B cell (primary cell): ENCODE results near the gene MRPL14. TPM values are rescaled to one million over a fixed set of nuclear protein-coding genes. Genes with fewer than 3 reads are reported as not detected.

Source experiments
- ATAC-seq: fragments of 200-7000 bp; cut with Tn5 transposase; one replicate; pipeline ENCODE4 v1.10.0; 2021; ENCODE audit warnings: low read depth, mild to moderate bottlenecking, moderate number of reproducible peaks, moderate library complexity
- CTCF ChIA-PET: fragments of 350-600 bp; sonication (Branson Sonifier 250); formaldehyde crosslinking; loops from one replicate; lab custom pipeline; 2021; ENCODE audit warnings: antibody characterized with exemption, inconsistent platforms; lab: Charles Lee
- POLR2A ChIA-PET: fragments of 350-600 bp; sonication (Branson Sonifier 250); formaldehyde crosslinking; loops from one replicate; lab custom pipeline; 2021; ENCODE audit warnings: antibody characterized with exemption; lab: Charles Lee
- DNase-seq: peaks from one replicate; pipeline ENCODE4 v3.0.0; 2013
- H2AFZ ChIP-seq: 2 replicates; pipeline ENCODE4 v1.6.1; 2012; ENCODE audit warnings: mild to moderate bottlenecking, low read depth, low read length; ENCODE audit not compliant: insufficient read depth, poor library complexity, severe bottlenecking
- H3K27ac ChIP-seq, 2 donors: 1 replicate in 1 of 2; 2 replicates in 1 of 2; pipeline ENCODE4 v1.5.1; 2012 to 2013; ENCODE audit warnings: low read length in 2 of 2, mild to moderate bottlenecking in 2 of 2, moderate library complexity in 1 of 2
- H3K27me3 ChIP-seq, 4 experiments: fragments of 200-600 bp in 1 of 4; sonication (generic) in 1 of 4; replicated peaks in 1 of 4; 1 replicate in 2 of 4; 2 replicates in 2 of 4; pipeline versions ENCODE4 v1.6.1 to v1.7.0; 2013 to 2016; ENCODE audit warnings: low read length in 3 of 4, mild to moderate bottlenecking in 2 of 4, mixed read lengths in 1 of 4, moderate library complexity in 1 of 4; ENCODE audit not compliant: insufficient read depth in 4 of 4, control insufficient read depth in 3 of 4; ENCODE audit errors: control extremely low read depth in 1 of 4
- H3K36me3 ChIP-seq, 2 experiments: replicated peaks in 1 of 2; 1 replicate in 1 of 2; 2 replicates in 1 of 2; pipeline versions ENCODE4 v1.6.1 to v1.7.1; 2013; ENCODE audit warnings: low read length in 1 of 2; ENCODE audit not compliant: insufficient read depth in 2 of 2, control insufficient read depth in 1 of 2; ENCODE audit errors: control extremely low read depth in 1 of 2, extremely low read depth in 1 of 2
- H3K4me1 ChIP-seq, 2 donors: fragments of 200-600 bp in 1 of 2; sonication (generic) in 1 of 2; 1 replicate in 1 of 2; 2 replicates in 1 of 2; pipeline versions ENCODE4 v1.5.1 to v1.6.1; 2013 to 2017; ENCODE audit warnings: low read length in 2 of 2; ENCODE audit not compliant: control insufficient read depth in 2 of 2, insufficient read depth in 2 of 2
- H3K4me2 ChIP-seq: replicated peaks from 2 replicates; pipeline ENCODE3; 2012; ENCODE audit warnings: mild to moderate bottlenecking, low read depth, low read length; ENCODE audit not compliant: poor library complexity, severe bottlenecking
- H3K4me3 ChIP-seq, 5 experiments: fragments of 200-600 bp in 1 of 5; sonication (generic) in 1 of 5; 1 replicate in 3 of 5; 2 replicates in 2 of 5; pipeline versions ENCODE4 v1.5.1 to v1.7.0; 2011 to 2016; ENCODE audit warnings: low read length in 4 of 5, mild to moderate bottlenecking in 4 of 5, low read depth in 2 of 5, control low read depth in 1 of 5, moderate library complexity in 1 of 5; ENCODE audit not compliant: insufficient read depth in 1 of 5; ENCODE audit errors: control extremely low read depth in 1 of 5, extremely low read depth in 1 of 5
- H3K79me2 ChIP-seq: fragments of 200-600 bp; sonication (generic); one replicate; pipeline ENCODE4 v1.6.0; 2016; ENCODE audit warnings: low read length; ENCODE audit not compliant: control insufficient read depth, insufficient read depth
- H3K9ac ChIP-seq: fragments of 200-600 bp; sonication (generic); 2 replicates; pipeline ENCODE4 v1.6.1; 2017; ENCODE audit warnings: mild to moderate bottlenecking, low read length, moderate library complexity
- H3K9me3 ChIP-seq, 3 donors: one replicate each; pipeline versions ENCODE4 v1.6.1 to v1.7.1; 2013; ENCODE audit warnings: low read length in 2 of 3; ENCODE audit not compliant: control insufficient read depth in 2 of 3, insufficient read depth in 1 of 3; ENCODE audit errors: control extremely low read depth in 1 of 3
- H4K20me1 ChIP-seq: 2 replicates; pipeline ENCODE4 v1.6.0; 2012; ENCODE audit warnings: mild to moderate bottlenecking, low read length; ENCODE audit not compliant: insufficient read depth, control insufficient read depth, poor library complexity, severe bottlenecking
- H3K27ac Mint-ChIP-seq: one replicate; pipeline ENCODE4 v1.8.0; 2021; ENCODE audit warnings: mixed read lengths
- H3K27me3 Mint-ChIP-seq: one replicate; pipeline ENCODE4 v1.8.0; 2021; ENCODE audit warnings: mixed read lengths
- H3K4me1 Mint-ChIP-seq: one replicate; pipeline ENCODE4 v1.8.0; 2021; ENCODE audit warnings: mixed read lengths
- H3K4me3 Mint-ChIP-seq: one replicate; pipeline ENCODE4 v1.8.0; 2021; ENCODE audit warnings: mixed read lengths
- H3K9me3 Mint-ChIP-seq: one replicate; pipeline ENCODE4 v1.8.0; 2022; ENCODE audit warnings: mixed read lengths; ENCODE audit not compliant: insufficient read depth
- EZH2 ChIP-seq: IDR thresholded peaks from 2 replicates; pipeline ENCODE4 v1.6.1; 2012; ENCODE audit warnings: borderline replicate concordance, low read depth, mild to moderate bottlenecking, moderate library complexity, low read length; ENCODE audit not compliant: insufficient read depth, poor library complexity, severe bottlenecking
- WGBS: methylation state at CpG from one replicate; pipeline ENCODE4 v1.1.5; 2013; ENCODE audit warnings: missing lambda C conversion rate; ENCODE audit not compliant: insufficient coverage; 5-methylcytosine and 5-hydroxymethylcytosine counted together
- intact Hi-C: fragments of 100-400 bp; cut with micrococcal nuclease; formaldehyde crosslinking; loops from one replicate; pipeline ENCODE4 v1.10.0; 2022
- polyA plus RNA-seq: library from polyadenylated mRNA; depleted of rRNA; stranded (reverse); fragments of >200 nt; gene quantifications from 2 replicates; pipeline ENCODE4 v1.2.3, GENCODE V29; 2012
- total RNA-seq, 2 donors: library from RNA; stranded (reverse); fragments of 120-200 nt in 1 of 2; gene quantifications; 1 replicate in 1 of 2; 2 replicates in 1 of 2; pipeline versions ENCODE4 v1.2.3 to v1.2.4, GENCODE V29; 2013 to 2022
- TF ChIP-seq, protein P1 (sequence below): fragments of 200-600 bp; IDR thresholded peaks from one replicate; pipeline ENCODE4 v1.8.0; 2022; ENCODE audit warnings: antibody characterized with exemption, mild to moderate bottlenecking

The MRPL14 gene
- total and polyA plus RNA-seq, 2 donors (not counting 1 experiment from before 2014, with no cell fraction given): 16.7 to 23.5 TPM

DNA sequence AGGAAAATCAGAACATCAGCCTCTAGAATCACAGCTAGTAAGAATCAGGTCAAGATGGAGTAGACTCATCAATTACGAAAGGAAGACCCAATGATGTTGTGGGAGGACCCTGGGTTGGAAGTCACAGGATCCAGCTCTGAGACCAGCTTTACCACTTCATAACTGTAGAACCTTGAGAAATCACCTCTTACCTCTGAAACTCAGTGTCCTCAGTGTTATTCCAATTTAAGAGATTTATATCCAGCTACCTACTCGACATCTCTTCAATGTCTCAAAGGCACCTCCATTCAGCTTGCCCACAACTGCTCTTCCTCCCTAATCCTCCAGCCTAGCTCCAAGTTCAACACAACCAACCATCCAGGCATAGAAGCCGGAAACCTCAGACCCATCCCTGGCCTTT is 16.3 kb downstream of the MRPL14 start:
- no peaks in the 10 kb centered on the region for H3K4me1 ChIP-seq
- H3K4me3 ChIP-seq: no peak overlapping the region
- no peak overlapping the region for H2AFZ ChIP-seq
- H3K4me3 Mint-ChIP-seq: no peak overlapping the region
- intact Hi-C loops: no loop called here
- no peak overlapping the region for H3K9ac ChIP-seq
- H3K36me3 ChIP-seq: peaks cover 0 to 59% of the 10 kb centered on the region in 2 experiments
- H3K27me3 ChIP-seq: no peaks in the 10 kb centered on the region
- no peak overlapping the region for H3K27ac ChIP-seq
- POLR2A ChIA-PET: interaction anchor here (0.6 kb wide), 1 partner anchor 1097 kb away, joined by 7 read pairs; the partner anchor contains the start of genes KLHDC3 and MEA1
- no peak overlapping the region for H3K4me2 ChIP-seq
- no peaks in the 10 kb centered on the region for H3K9me3 Mint-ChIP-seq
- 100% methylated on average over 2 of the region's 3 CpGs for WGBS
- no peaks in the 10 kb centered on the region for H3K27me3 Mint-ChIP-seq
- CTCF ChIA-PET: interaction anchor here (0.6 to 1.8 kb wide), 3 partner anchors 14 to 126 kb away, joined by 3 to 5 read pairs (median 3); no protein-coding TSS in a partner anchor
- H3K9me3 ChIP-seq: no peaks in the 10 kb centered on the region
- H3K79me2 ChIP-seq: peaks cover 17% of the 10 kb centered on the region
- H3K27ac Mint-ChIP-seq: no peak overlapping the region
- TF ChIP-seq EZH2: no peak
- TF ChIP-seq, protein P1, sequence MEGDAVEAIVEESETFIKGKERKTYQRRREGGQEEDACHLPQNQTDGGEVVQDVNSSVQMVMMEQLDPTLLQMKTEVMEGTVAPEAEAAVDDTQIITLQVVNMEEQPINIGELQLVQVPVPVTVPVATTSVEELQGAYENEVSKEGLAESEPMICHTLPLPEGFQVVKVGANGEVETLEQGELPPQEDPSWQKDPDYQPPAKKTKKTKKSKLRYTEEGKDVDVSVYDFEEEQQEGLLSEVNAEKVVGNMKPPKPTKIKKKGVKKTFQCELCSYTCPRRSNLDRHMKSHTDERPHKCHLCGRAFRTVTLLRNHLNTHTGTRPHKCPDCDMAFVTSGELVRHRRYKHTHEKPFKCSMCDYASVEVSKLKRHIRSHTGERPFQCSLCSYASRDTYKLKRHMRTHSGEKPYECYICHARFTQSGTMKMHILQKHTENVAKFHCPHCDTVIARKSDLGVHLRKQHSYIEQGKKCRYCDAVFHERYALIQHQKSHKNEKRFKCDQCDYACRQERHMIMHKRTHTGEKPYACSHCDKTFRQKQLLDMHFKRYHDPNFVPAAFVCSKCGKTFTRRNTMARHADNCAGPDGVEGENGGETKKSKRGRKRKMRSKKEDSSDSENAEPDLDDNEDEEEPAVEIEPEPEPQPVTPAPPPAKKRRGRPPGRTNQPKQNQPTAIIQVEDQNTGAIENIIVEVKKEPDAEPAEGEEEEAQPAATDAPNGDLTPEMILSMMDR: no peak
- no peaks in the 10 kb centered on the region for H3K4me1 Mint-ChIP-seq
- H4K20me1 ChIP-seq: peaks cover 18% of the 10 kb centered on the region
- DNase-seq (no peak), ATAC-seq (no peak)

DNA sequence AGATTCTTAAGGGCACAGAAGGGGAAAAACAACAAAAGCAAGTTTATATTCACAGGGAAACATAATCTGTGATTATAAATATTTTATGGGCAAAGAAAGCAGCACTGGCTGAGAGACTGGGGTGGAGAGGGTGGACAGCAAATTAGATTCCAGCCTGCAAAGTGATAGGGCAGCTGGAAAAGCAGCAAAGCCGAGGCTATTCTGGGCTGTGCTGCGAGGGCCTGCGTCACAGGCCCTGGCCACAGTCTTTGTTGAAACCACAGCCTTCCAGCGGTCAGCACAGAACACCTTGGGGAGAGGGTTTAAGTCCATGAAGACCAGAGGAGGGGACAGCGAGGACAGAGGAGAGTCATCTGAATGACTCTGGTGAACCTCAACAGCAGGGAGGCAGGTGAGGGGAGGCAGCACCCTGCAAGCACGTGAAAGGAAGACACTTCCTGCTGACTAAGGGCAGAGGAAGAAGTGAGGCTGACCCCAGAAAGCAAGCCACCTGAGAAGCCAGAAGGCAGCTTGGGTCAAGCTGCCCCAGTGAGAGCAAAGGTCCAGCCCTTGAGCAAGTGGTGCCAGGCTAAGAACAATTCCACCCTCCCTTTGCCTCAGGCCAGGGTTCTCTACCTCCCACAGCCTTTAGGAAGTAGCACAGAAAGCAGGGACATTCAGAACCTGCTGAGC is 17.1 kb downstream of the MRPL14 start:
- Histone ChIP-seq H3K4me3 (no peak overlapping the region), H3K36me3 (peaks cover 0 to 51% of the 10 kb centered on the region in 2 experiments), H3K4me1 (no peaks in the 10 kb centered on the region), H3K79me2 (peaks cover 9% of the 10 kb centered on the region), H3K27me3 (no peaks in the 10 kb centered on the region), H3K9me3 (no peaks in the 10 kb centered on the region), H3K4me2 (no peak overlapping the region), H4K20me1 (peaks cover 10% of the 10 kb centered on the region), H3K9ac (no peak overlapping the region), H3K27ac (no peak overlapping the region), H2AFZ (no peak overlapping the region)
- no peak overlapping the region for H3K27ac Mint-ChIP-seq
- ChIA-PET CTCF (interaction anchor here (1.0 to 1.8 kb wide), 2 partner anchors 14 to 44 kb away, joined by 3 to 5 read pairs; no protein-coding TSS in a partner anchor), POLR2A (no interaction called here)
- 96% methylated on average over 6 of the region's 6 CpGs for WGBS
- TF ChIP-seq, protein P1: no peak
- TF ChIP-seq EZH2: no peak
- H3K9me3 Mint-ChIP-seq: no peaks in the 10 kb centered on the region
- ATAC-seq (no peak), DNase-seq (no peak)
- H3K4me3 Mint-ChIP-seq: no peak overlapping the region
- no peaks in the 10 kb centered on the region for H3K4me1 Mint-ChIP-seq
- intact Hi-C loops: no loop called here
- no peaks in the 10 kb centered on the region for H3K27me3 Mint-ChIP-seq
